GM23338 (cell line): ENCODE data around the gene BRCC3. TPM values are rescaled to one million over a fixed set of nuclear protein-coding genes. Genes with fewer than 3 reads are reported as not detected.

ENCODE experiments used
- ATAC-seq: fragments of 200-7000 bp; cut with Tn5 transposase; 3 replicates; pipeline ENCODE4 v1.9.1; 2020
- DNase-seq: peaks from one replicate; pipeline ENCODE4 v3.0.0-alpha.2; 2015; ENCODE audit warnings: low spot score
- H2AFZ ChIP-seq: fragments of 200-600 bp; sonication (generic); 2 replicates; pipeline ENCODE4 v1.8.0; 2016; ENCODE audit warnings: antibody characterized with exemption, mild to moderate bottlenecking, moderate library complexity
- H3F3A ChIP-seq: fragments of 200-600 bp; sonication (generic); replicated peaks from 2 replicates; pipeline ENCODE4 v1.8.0; 2017; ENCODE audit warnings: antibody characterized with exemption, mixed run types, low read depth
- H3K27ac ChIP-seq: fragments of 200-600 bp; sonication (generic); 2 replicates; pipeline ENCODE4 v1.6.1; 2016; ENCODE audit warnings: low read depth
- H3K27me3 ChIP-seq: fragments of 200-600 bp; sonication (generic); 2 replicates; pipeline ENCODE4 v1.8.0; 2016; ENCODE audit warnings: mild to moderate bottlenecking, mixed run types, moderate library complexity; ENCODE audit not compliant: insufficient read depth
- H3K36me3 ChIP-seq: fragments of 200-600 bp; sonication (generic); 2 replicates; pipeline ENCODE4 v1.8.0; 2016; ENCODE audit warnings: mild to moderate bottlenecking; ENCODE audit not compliant: insufficient read depth
- H3K4me1 ChIP-seq: fragments of 200-600 bp; sonication (generic); 2 replicates; pipeline ENCODE4 v1.8.0; 2016; ENCODE audit warnings: mild to moderate bottlenecking, moderate library complexity; ENCODE audit not compliant: insufficient read depth
- H3K4me2 ChIP-seq: fragments of 200-600 bp; sonication (generic); 2 replicates; pipeline ENCODE4 v1.7.1; 2017; ENCODE audit warnings: mixed run types
- H3K4me3 ChIP-seq: fragments of 200-600 bp; sonication (generic); 2 replicates; pipeline ENCODE4 v1.6.1; 2016; ENCODE audit warnings: mixed run types
- H3K79me2 ChIP-seq: fragments of 200-600 bp; sonication (generic); replicated peaks from 2 replicates; pipeline ENCODE4 v1.8.0; 2017; ENCODE audit warnings: mild to moderate bottlenecking; ENCODE audit not compliant: insufficient read depth
- H3K9me2 ChIP-seq: fragments of 200-600 bp; sonication (generic); 2 replicates; pipeline ENCODE4 v1.8.0; 2017; ENCODE audit not compliant: insufficient read depth
- H4K20me1 ChIP-seq: fragments of 200-600 bp; sonication (generic); replicated peaks from 2 replicates; pipeline ENCODE4 v1.8.0; 2017; ENCODE audit warnings: mild to moderate bottlenecking; ENCODE audit not compliant: insufficient read depth
- H3K27ac Mint-ChIP-seq: 2 replicates; pipeline ENCODE4 v1.8.0; 2020; ENCODE audit warnings: inconsistent platforms, mild to moderate bottlenecking, moderate library complexity, mixed read lengths
- H3K27me3 Mint-ChIP-seq: 3 replicates; pipeline ENCODE4 v1.8.0; 2022; ENCODE audit warnings: low read depth, mild to moderate bottlenecking, moderate library complexity, mixed read lengths, inconsistent platforms; ENCODE audit not compliant: insufficient read depth, poor library complexity
- H3K36me3 Mint-ChIP-seq: 3 replicates; pipeline ENCODE4 v1.8.0; 2021; ENCODE audit warnings: low read depth, mild to moderate bottlenecking, inconsistent platforms, moderate library complexity, mixed read lengths
- H3K4me1 Mint-ChIP-seq: 3 replicates; pipeline ENCODE4 v1.8.0; 2020; ENCODE audit warnings: mild to moderate bottlenecking, inconsistent platforms, mixed read lengths
- H3K4me3 Mint-ChIP-seq: 3 replicates; pipeline ENCODE4 v1.8.0; 2021; ENCODE audit warnings: moderate library complexity, mild to moderate bottlenecking, inconsistent platforms, mixed read lengths
- H3K9me3 Mint-ChIP-seq: 3 replicates; pipeline ENCODE4 v1.8.0; 2020; ENCODE audit warnings: moderate library complexity, mild to moderate bottlenecking, inconsistent platforms, mixed read lengths
- CREB1 ChIP-seq: fragments of 250-450 bp; sonication (Bioruptor Pico); IDR thresholded peaks from 2 replicates; pipeline ENCODE4 v1.5.0; 2020; ENCODE audit warnings: low read depth, mild to moderate bottlenecking, moderate library complexity
- CTCF ChIP-seq, 2 experiments: fragments of 200-600 bp in 1 of 2; sonication (generic) in 1 of 2; conservative IDR thresholded peaks; 2 replicates each; pipeline versions ENCODE4 v1.5.1 to v1.6.1; 2016 to 2017; ENCODE audit warnings: antibody characterized with exemption in 2 of 2, low read depth in 2 of 2, mild to moderate bottlenecking in 2 of 2, moderate library complexity in 1 of 2
- ETS1 ChIP-seq: IDR thresholded peaks from 2 replicates; pipeline ENCODE4 v1.6.1; 2016; ENCODE audit warnings: antibody characterized with exemption
- EZH2 ChIP-seq: fragments of 200-600 bp; sonication (generic); IDR thresholded peaks from one replicate; pipeline ENCODE4 v1.8.0; 2017; ENCODE audit warnings: antibody characterized with exemption, mild to moderate bottlenecking, low read depth; ENCODE audit not compliant: unreplicated experiment
- EZH2phosphoT487 ChIP-seq: fragments of 200-600 bp; sonication (generic); IDR thresholded peaks from one replicate; pipeline ENCODE4 v1.8.1; 2018; ENCODE audit warnings: antibody characterized with exemption; ENCODE audit not compliant: unreplicated experiment
- JUNB ChIP-seq: IDR thresholded peaks from one replicate; pipeline ENCODE4 v1.6.1; 2016; ENCODE audit warnings: antibody characterized with exemption; ENCODE audit not compliant: unreplicated experiment
- NANOG ChIP-seq: IDR thresholded peaks from 2 replicates; pipeline ENCODE4 v1.6.1; 2016; ENCODE audit warnings: antibody characterized with exemption, borderline replicate concordance
- POLR2AphosphoS5 ChIP-seq: IDR thresholded peaks from 2 replicates; pipeline ENCODE4 v1.6.1; 2016; ENCODE audit warnings: antibody characterized with exemption, low read depth
- REST ChIP-seq: IDR thresholded peaks from one replicate; pipeline ENCODE4 v1.6.1; 2018; ENCODE audit warnings: antibody characterized with exemption; ENCODE audit not compliant: unreplicated experiment
- STAT1 ChIP-seq: IDR thresholded peaks from one replicate; pipeline ENCODE4 v1.6.1; 2016; ENCODE audit warnings: antibody characterized with exemption; ENCODE audit not compliant: unreplicated experiment
- ZNF114 ChIP-seq: fragments of 250-450 bp; sonication (Bioruptor Pico); IDR thresholded peaks from 2 replicates; pipeline ENCODE4 v1.5.0; 2020; ENCODE audit warnings: mild to moderate bottlenecking, moderate library complexity
- ZNF331 ChIP-seq: fragments of 250-450 bp; sonication (Bioruptor Pico); IDR thresholded peaks from 2 replicates; pipeline ENCODE4 v1.5.0; 2020; ENCODE audit warnings: low read depth, mild to moderate bottlenecking, moderate library complexity
- ZNF462 ChIP-seq: fragments of 250-450 bp; sonication (Bioruptor Pico); IDR thresholded peaks from 2 replicates; pipeline ENCODE4 v1.5.0; 2020; ENCODE audit warnings: mild to moderate bottlenecking, moderate library complexity
- polyA plus RNA-seq: library from polyadenylated mRNA; unstranded; fragments of >200 nt; fragmentation: Nextera tagmentation; extraction: Ambion mirVana; gene quantifications from 2 replicates; pipeline ENCODE4 v1.2.1, GENCODE V29; 2016
- total RNA-seq: library from RNA; depleted of rRNA; stranded (reverse); fragments of >200 nt; shearing (Covaris generic); gene quantifications from 2 replicates; pipeline ENCODE4 v1.2.3, GENCODE V29; 2014

BRCC3 gene
- total and polyA plus RNA-seq, 2 experiments from 2014 or later: 18.4 to 26.7 TPM

- H3K4me3 ChIP-seq: peak overlapping the region; percentile 84
- peak overlapping the region; percentile 60; the same call in 1 of the 2 replicates for H3K27ac ChIP-seq
- Mint-ChIP-seq H3K27ac (peak overlapping the region; percentile 93), H3K4me1 (peaks cover 14% of the 10 kb centered on the region; the same call in 2 of the 3 replicates), H3K4me3 (peak overlapping the region; percentile 80), H3K36me3 (no peaks in the 10 kb centered on the region), H3K9me3 (no peaks in the 10 kb centered on the region; the same call in 2 of the 3 replicates), H3K27me3 (peaks cover 7% of the 10 kb centered on the region)
- no peaks in the 10 kb centered on the region for H3K27me3 ChIP-seq
- H3K9me2 ChIP-seq: no peaks in the 10 kb centered on the region
- H2AFZ ChIP-seq: no peak overlapping the region
- H3K79me2 ChIP-seq: peaks cover 39% of the 10 kb centered on the region
- H3F3A ChIP-seq: no peaks in the 10 kb centered on the region
- H3K36me3 ChIP-seq: no peaks in the 10 kb centered on the region
- H4K20me1 ChIP-seq: no peaks in the 10 kb centered on the region
- TF ChIP-seq EZH2phosphoT487 (no peak), CTCF (conservative IDR thresholded peaks at IDR 0.05; ENCODE audit: low read depth in 2 of 2) (no peak), STAT1 (no peak), NANOG (no peak), ZNF462 (CRISPR knock-in tag) (no peak), ETS1 (no peak), POLR2AphosphoS5 (no peak), ZNF331 (CRISPR knock-in tag) (no peak), ZNF114 (CRISPR knock-in tag) (no peak), REST (no peak), EZH2 (no peak), CREB1 (CRISPR knock-in tag) (no peak), JUNB (no peak)
- ATAC-seq (no peak), DNase-seq (no peak)
- peak overlapping the region; percentile 66 for H3K4me2 ChIP-seq
- H3K4me1 ChIP-seq: 0 out of 2 replicates have a peak, but pooled peaks cover 4% of the 10 kb centered on the region
Observed at GRCh38 chrX:155026420-155026726, 44.9 kb upstream of the BRCC3 start.
